H1 (cell line): ENCODE data around the gene MYO9B. TPM values are rescaled to one million over a fixed set of nuclear protein-coding genes. Genes with fewer than 3 reads are reported as not detected.
"Not testable (repeated sequence)": the region's sequence is repeated elsewhere in the genome, so short reads cannot be mapped to it uniquely, and the experiment has no call there.

Experiments
- CTCF ChIA-PET: fragments of 300-600 bp; sonication (Branson Sonifier 250); formaldehyde crosslinking; loops from one replicate; lab custom pipeline; 2021; ENCODE audit not compliant: partially characterized antibody; lab: Charles Lee
- POLR2A ChIA-PET: fragments of 300-600 bp; sonication (Branson Sonifier 250); formaldehyde crosslinking; loops from one replicate; lab custom pipeline; 2021; ENCODE audit warnings: inconsistent platforms; ENCODE audit not compliant: partially characterized antibody; lab: Charles Lee
- DNase-seq, 2 experiments: peaks; one replicate each; pipeline versions ENCODE4 v3.0.0 to v3.0.0-alpha.2; 2010 to 2022; ENCODE audit warnings: low spot score in 2 of 2, low read depth in 1 of 2, mixed read lengths in 1 of 2
- FAIRE-seq: peaks from 2 replicates; lab custom pipeline; 2011; peaks lifted over from hg19 to GRCh38; lab: Jason Lieb, UNC
- H2AFZ ChIP-seq: 2 replicates; pipeline ENCODE4 v1.8.1; 2012; ENCODE audit warnings: low read length, inconsistent platforms
- H2AK5ac ChIP-seq: 2 replicates; pipeline ENCODE4 v1.6.1; 2013; ENCODE audit warnings: low read depth, low read length
- H2BK120ac ChIP-seq: replicated peaks from 2 replicates; pipeline ENCODE3; 2013; ENCODE audit warnings: low read depth, low read length, inconsistent platforms
- H2BK12ac ChIP-seq: 2 replicates; pipeline ENCODE4 v1.6.1; 2013; ENCODE audit warnings: low read depth, low read length
- H2BK15ac ChIP-seq: 2 replicates; pipeline ENCODE4 v1.6.1; 2013; ENCODE audit warnings: low read length
- H2BK20ac ChIP-seq: 2 replicates; pipeline ENCODE4 v1.6.1; 2013; ENCODE audit warnings: low read length
- H2BK5ac ChIP-seq: 2 replicates; pipeline ENCODE4 v1.6.1; 2013; ENCODE audit warnings: low read depth, low read length
- H3K14ac ChIP-seq: 2 replicates; pipeline ENCODE4 v1.6.1; 2013; ENCODE audit warnings: inconsistent platforms; ENCODE audit not compliant: insufficient read length
- H3K18ac ChIP-seq: 2 replicates; pipeline ENCODE4 v1.6.1; 2013; ENCODE audit warnings: low read length; ENCODE audit errors: extremely low read depth
- H3K23ac ChIP-seq: 2 replicates; pipeline ENCODE4 v1.6.1; 2013; ENCODE audit warnings: inconsistent platforms; ENCODE audit not compliant: insufficient read length
- H3K23me2 ChIP-seq: 2 replicates; pipeline ENCODE4 v1.6.1; 2013; ENCODE audit warnings: low read depth, low read length
- H3K27ac ChIP-seq: 2 replicates; pipeline ENCODE4 v1.6.1; 2011; ENCODE audit warnings: low read depth, low read length, inconsistent platforms
- H3K27me3 ChIP-seq, 4 experiments: replicated peaks in 1 of 4; 1 replicate in 1 of 4; 2 replicates in 3 of 4; pipeline versions ENCODE4 v1.6.1 to v1.8.1; 2011 to 2013; ENCODE audit warnings: low read length in 3 of 4, mild to moderate bottlenecking in 3 of 4, inconsistent platforms in 2 of 4, mixed read lengths in 2 of 4, moderate library complexity in 1 of 4; ENCODE audit not compliant: control insufficient read depth in 3 of 4, insufficient read depth in 3 of 4; ENCODE audit errors: extremely low read depth in 1 of 4
- H3K36me3 ChIP-seq, 4 experiments: 2 replicates each; pipeline versions ENCODE4 v1.6.1 to v1.8.1; 2011 to 2013; ENCODE audit warnings: mild to moderate bottlenecking in 4 of 4, low read length in 3 of 4, moderate library complexity in 2 of 4, control low read depth in 1 of 4, inconsistent platforms in 1 of 4; ENCODE audit not compliant: insufficient read depth in 4 of 4, control insufficient read depth in 2 of 4
- H3K4ac ChIP-seq: replicated peaks from 2 replicates; pipeline ENCODE3; 2013; ENCODE audit warnings: low read length, low read depth, mixed read lengths, inconsistent platforms; ENCODE audit not compliant: insufficient read length
- H3K4me1 ChIP-seq, 4 experiments: replicated peaks in 1 of 4; 1 replicate in 1 of 4; 2 replicates in 3 of 4; pipeline versions ENCODE4 v1.6.1 to v1.8.1; 2011 to 2013; ENCODE audit warnings: low read length in 3 of 4, inconsistent platforms in 2 of 4, mixed read lengths in 1 of 4; ENCODE audit not compliant: insufficient read depth in 4 of 4, control insufficient read depth in 3 of 4
- H3K4me2 ChIP-seq, 2 experiments: 2 replicates each; pipeline versions ENCODE4 v1.6.1 to v1.8.1; 2011 to 2013; ENCODE audit warnings: low read depth in 2 of 2, low read length in 2 of 2, control low read depth in 1 of 2, inconsistent platforms in 1 of 2, mild to moderate bottlenecking in 1 of 2; ENCODE audit not compliant: insufficient read depth in 1 of 2
- H3K4me3 ChIP-seq, 4 experiments: fragments of 200-600, 300-600 bp in 1 of 4; sonication (generic), shearing (Covaris generic), sonication (Bioruptor Twin) in 1 of 4; 2 replicates each; pipeline versions ENCODE4 v1.5.1 to v1.8.1; 2011 to 2016; ENCODE audit warnings: low read length in 4 of 4, low read depth in 3 of 4, control low read depth in 2 of 4, inconsistent platforms in 2 of 4, mild to moderate bottlenecking in 2 of 4, mixed read lengths in 1 of 4, moderate library complexity in 1 of 4; ENCODE audit not compliant: insufficient read depth in 2 of 4; ENCODE audit errors: extremely low read depth in 1 of 4
- H3K56ac ChIP-seq: replicated peaks from 2 replicates; pipeline ENCODE3; 2013; ENCODE audit warnings: low read depth, mild to moderate bottlenecking, mixed read lengths, low read length, inconsistent platforms; ENCODE audit not compliant: insufficient read length
- H3K79me1 ChIP-seq: 2 replicates; pipeline ENCODE4 v1.6.1; 2013; ENCODE audit warnings: low read depth, low read length, control low read depth
- H3K79me2 ChIP-seq, 2 experiments: 2 replicates each; pipeline versions ENCODE4 v1.6.1 to v1.8.1; 2012 to 2013; ENCODE audit warnings: low read length in 2 of 2, mild to moderate bottlenecking in 2 of 2, inconsistent platforms in 1 of 2; ENCODE audit not compliant: insufficient read depth in 2 of 2, control insufficient read depth in 1 of 2
- H3K9ac ChIP-seq, 4 experiments: replicated peaks in 1 of 4; 1 replicate in 1 of 4; 2 replicates in 3 of 4; pipeline versions ENCODE4 v1.6.1 to v1.8.1; 2011 to 2013; ENCODE audit warnings: low read depth in 3 of 4, low read length in 3 of 4, control low read depth in 2 of 4, mild to moderate bottlenecking in 2 of 4, moderate library complexity in 2 of 4, inconsistent platforms in 1 of 4; ENCODE audit errors: extremely low read depth in 1 of 4
- H3K9me3 ChIP-seq, 2 experiments: 2 replicates each; pipeline versions ENCODE4 v1.6.1 to v1.8.1; 2012 to 2013; ENCODE audit warnings: mild to moderate bottlenecking in 2 of 2, moderate library complexity in 2 of 2, control low read depth in 1 of 2, inconsistent platforms in 1 of 2, low read depth in 1 of 2, low read length in 1 of 2, mixed read lengths in 1 of 2; ENCODE audit not compliant: insufficient read depth in 2 of 2
- H4K20me1 ChIP-seq, 2 experiments: replicated peaks in 1 of 2; 2 replicates each; pipeline versions ENCODE3 to v1.8.1; 2011 to 2013; ENCODE audit warnings: inconsistent platforms in 2 of 2, low read length in 2 of 2, mild to moderate bottlenecking in 1 of 2; ENCODE audit not compliant: insufficient read depth in 2 of 2, control insufficient read depth in 1 of 2
- H4K5ac ChIP-seq: 2 replicates; pipeline ENCODE4 v1.6.1; 2013; ENCODE audit warnings: low read length, low read depth, mixed read lengths, inconsistent platforms; ENCODE audit not compliant: insufficient read length
- H4K8ac ChIP-seq: 2 replicates; pipeline ENCODE4 v1.8.0; 2013; ENCODE audit warnings: mild to moderate bottlenecking, moderate library complexity, low read length, inconsistent platforms; ENCODE audit not compliant: insufficient read depth; ENCODE audit errors: extremely low read depth
- H4K91ac ChIP-seq: replicated peaks from 2 replicates; pipeline ENCODE3; 2013; ENCODE audit warnings: low read length, mixed read lengths, inconsistent platforms; ENCODE audit not compliant: insufficient read length
- WGBS, 2 experiments: shearing (Covaris generic) in 1 of 2; methylation state at CpG; one replicate each; pipeline versions ENCODE4 v1.1.6 to v1.1.7; 2013 to 2015; ENCODE audit warnings: low lambda C conversion rate in 2 of 2, mixed read lengths in 2 of 2, inconsistent platforms in 1 of 2, low coverage in 1 of 2, missing lambda C conversion rate in 1 of 2; ENCODE audit not compliant: insufficient replicate concordance in 2 of 2, insufficient coverage in 1 of 2, insufficient read length in 1 of 2; ENCODE audit errors: extremely low coverage in 1 of 2, missing lambda C conversion rate in 1 of 2; 5-methylcytosine and 5-hydroxymethylcytosine counted together
- polyA plus RNA-seq, 7 experiments: library from polyadenylated mRNA; depleted of rRNA in 3 of 7; stranded (reverse) in 5 of 7; unstranded in 2 of 7; fragments of >200 nt in 5 of 7; fragments of 200-250 nt in 2 of 7; gene quantifications; 1 replicate in 5 of 7; 2 replicates in 1 of 7; 4 replicates in 1 of 7; pipeline versions ENCODE4 v1.2.1 to v1.2.3, GENCODE V29; 2011 to 2013; ENCODE audit warnings: missing spikeins in 2 of 7, mixed read lengths in 2 of 7
- total RNA-seq: library from RNA; stranded (reverse); fragmentation: NEBNext Ultra II Directional; extraction: Animal tissue kit (Norgen Biotek cat#: 25700); gene quantifications from 2 replicates; pipeline ENCODE4 v1.2.1, GENCODE V29; 2021

The MYO9B gene
- total and polyA plus RNA-seq, 2 of the 8 experiments (the other 6 are each of a cell fraction or from before 2014, with no cell fraction given): 27.6 to 77.1 TPM

GRCh38 chr19:17094694-17095093, 19.1 kb downstream of the MYO9B start:
- not testable (repeated sequence) for DNase-seq

More at GRCh38 chr19:17094694-17095093, 19.1 kb downstream of the MYO9B start:
- not testable (repeated sequence) for H4K5ac ChIP-seq, H3K36me3 ChIP-seq, H3K4me2 ChIP-seq, H2BK20ac ChIP-seq, H2AK5ac ChIP-seq, H2BK5ac ChIP-seq, H4K8ac ChIP-seq, H3K4me1 ChIP-seq, H2AFZ ChIP-seq, H3K27me3 ChIP-seq, FAIRE-seq, H3K4ac ChIP-seq, H3K14ac ChIP-seq, H4K91ac ChIP-seq, H2BK15ac ChIP-seq, H3K9ac ChIP-seq, H3K9me3 ChIP-seq, H3K23ac ChIP-seq, H3K23me2 ChIP-seq, H2BK12ac ChIP-seq, H3K18ac ChIP-seq, H3K27ac ChIP-seq, H2BK120ac ChIP-seq, H3K4me3 ChIP-seq, H3K56ac ChIP-seq
- Histone ChIP-seq H4K20me1 (peaks cover 0 to 12% of the 10 kb centered on the region in 2 experiments), H3K79me2 (peaks cover 0 to 45% of the 10 kb centered on the region in 2 experiments; a peak in 3 of 4 replicates), H3K79me1 (peaks cover 23% of the 10 kb centered on the region; the same call in 1 of the 2 replicates)
- ChIA-PET POLR2A (interaction anchor here (1.0 kb wide), 1 partner anchor 9 kb away, joined by 3 read pairs; no protein-coding TSS in a partner anchor), CTCF (interaction anchor here (0.6 to 2.9 kb wide), 3 partner anchors 8 to 835 kb away, joined by 3 to 8 read pairs (median 3); no protein-coding TSS in a partner anchor)
- WGBS, 2 experiments: 94% methylated on average over 3 of the region's 3 CpGs; no CpG with 5 or more reads in 1 of the 2 experiments
